ENCODE data around the gene CTF1.
A peak's percentile ranks its signal among the peaks of the same experiment; 100 is the strongest.

CTF1 gene

GRCh38 chr16:30910427-30911029, 14.1 kb downstream of the CTF1 start:
- no peak for DNase-seq (ENCODE audit: low spot score)

DNA sequence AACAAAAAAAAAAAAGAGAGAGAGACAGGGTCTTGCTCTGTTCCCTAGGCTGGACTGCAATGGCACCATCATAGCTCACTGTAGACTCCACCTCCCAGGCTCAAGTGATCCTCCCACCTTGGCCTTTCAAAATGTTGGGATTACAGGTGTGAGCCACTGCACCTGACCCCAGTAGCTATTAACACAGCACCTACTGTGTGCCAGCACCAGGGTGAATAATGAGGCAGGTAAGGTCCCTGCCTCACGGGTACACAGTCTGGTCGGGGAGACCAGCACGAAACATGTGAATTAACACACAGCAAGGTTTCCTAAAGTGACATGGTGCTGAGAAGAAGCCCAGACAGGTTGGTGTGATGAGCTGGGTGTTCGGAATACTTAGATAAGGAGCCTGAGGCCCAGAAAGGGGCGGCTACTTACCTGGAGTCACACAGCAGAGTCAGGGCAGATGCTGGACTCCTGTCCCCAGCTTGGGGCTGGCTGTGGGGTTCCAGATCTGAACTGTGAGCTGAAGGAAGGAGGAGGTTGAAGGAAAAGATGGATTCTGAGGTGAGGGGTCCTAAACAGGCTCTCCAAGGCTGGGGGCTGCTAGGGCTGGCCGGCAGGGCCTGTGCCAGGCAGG, 16.5 kb downstream of the CTF1 start:
- no peak for DNase-seq (ENCODE audit: low spot score)

GRCh38 chr16:30914830-30915229, 18.4 kb downstream of the CTF1 start:
- no peak for DNase-seq (ENCODE audit: low spot score)

DNA sequence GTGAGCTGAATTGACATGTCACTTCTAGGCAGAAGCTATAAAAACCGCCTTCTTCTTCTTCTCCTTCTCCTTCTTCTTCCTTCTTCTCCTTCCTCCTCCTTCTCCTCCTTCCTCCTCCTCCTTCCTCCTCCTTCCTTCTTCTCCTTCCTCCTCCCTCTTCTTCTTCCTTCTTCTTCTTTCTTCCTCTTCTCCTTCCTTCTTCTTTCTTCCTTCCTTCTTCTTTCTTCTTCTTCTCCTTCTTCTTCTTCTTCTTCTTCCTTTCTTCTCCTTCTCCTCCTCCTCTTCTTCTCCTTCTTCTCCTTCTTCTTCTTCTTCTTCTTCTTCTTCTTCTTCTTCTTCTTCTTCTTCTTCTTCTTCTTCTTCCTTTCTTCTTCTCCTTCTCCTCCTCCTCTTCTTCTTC, 22.2 kb downstream of the CTF1 start:
- DNase-seq (ENCODE audit: low spot score) = no peak

GRCh38 chr16:30920891-30921290, 24.5 kb downstream of the CTF1 start:
- no peak for DNase-seq (ENCODE audit: low spot score)

GRCh38 chr16:30921459-30921747, 25.0 kb downstream of the CTF1 start:
- DNase-seq (ENCODE audit: low spot score) = no peak

GRCh38 chr16:30921748-30922419, 25.5 kb downstream of the CTF1 start:
- peak; percentile 84 for DNase-seq (ENCODE audit: low spot score)

- peak; percentile 100 for DNase-seq (ENCODE audit: low spot score)
These were observed 26.1 kb downstream of the CTF1 start for GRCh38 chr16:30922420-30922959.

- peak; percentile 100 for DNase-seq (ENCODE audit: low spot score)
These were observed 26.6 kb downstream of the CTF1 start for GRCh38 chr16:30922960-30923535.

- no peak for DNase-seq (ENCODE audit: low spot score)
These were observed 27.2 kb downstream of the CTF1 start, which contains the start of gene FBXL19 for GRCh38 chr16:30923554-30924075. Gene FBXL19 (plus strand): TSS chr16:30923572. CDS start chr16:30925755, 2,183 bp downstream.

DNA sequence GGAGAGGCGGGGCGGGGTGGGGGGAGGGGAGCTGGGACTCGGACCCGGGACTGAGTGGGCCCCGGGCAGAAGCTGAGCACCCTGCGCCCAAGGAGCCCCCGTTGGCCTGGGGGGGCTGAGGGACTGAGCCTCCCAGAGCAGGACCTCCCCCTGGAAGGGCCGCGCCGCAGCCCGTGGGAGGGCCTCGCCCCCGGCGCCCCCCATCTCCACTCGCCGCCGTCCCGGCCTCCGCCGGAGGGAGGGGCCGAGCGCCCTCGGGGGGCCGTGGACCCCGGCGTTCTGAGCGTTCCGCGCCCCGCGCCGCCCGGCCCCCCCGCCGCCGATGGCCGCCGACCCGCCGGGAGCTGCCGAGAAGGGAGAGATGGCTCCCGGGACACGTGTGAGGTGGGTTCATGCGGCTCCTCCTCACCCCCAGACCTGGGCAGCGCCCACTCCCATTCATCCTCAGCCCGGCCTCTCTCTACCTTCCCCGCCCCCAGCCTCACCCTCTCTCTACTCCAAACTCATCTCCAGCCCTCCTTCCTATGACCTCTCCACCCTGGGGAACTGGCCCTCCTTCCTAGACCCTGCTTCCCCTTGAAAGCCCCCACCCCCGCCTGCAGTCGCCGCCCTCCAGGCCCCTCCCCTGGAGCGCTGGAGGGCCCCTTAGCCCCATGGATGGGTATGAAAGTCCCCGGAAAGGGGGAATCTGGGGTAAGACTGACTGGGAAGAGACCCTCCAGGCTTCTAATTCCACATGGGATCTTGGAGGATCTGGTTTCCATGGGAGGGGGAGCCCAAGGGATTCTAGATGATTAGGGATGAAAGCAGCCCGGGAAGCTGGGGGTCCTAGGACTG, 27.9 kb downstream of the CTF1 start:
- DNase-seq (ENCODE audit: low spot score) = no peak

GRCh38 chr16:30924913-30925631, 28.7 kb downstream of the CTF1 start:
- DNase-seq (ENCODE audit: low spot score) = no peak

GRCh38 chr16:30925632-30925987, 29.2 kb downstream of the CTF1 start:
- no peak for DNase-seq (ENCODE audit: low spot score)

DNA sequence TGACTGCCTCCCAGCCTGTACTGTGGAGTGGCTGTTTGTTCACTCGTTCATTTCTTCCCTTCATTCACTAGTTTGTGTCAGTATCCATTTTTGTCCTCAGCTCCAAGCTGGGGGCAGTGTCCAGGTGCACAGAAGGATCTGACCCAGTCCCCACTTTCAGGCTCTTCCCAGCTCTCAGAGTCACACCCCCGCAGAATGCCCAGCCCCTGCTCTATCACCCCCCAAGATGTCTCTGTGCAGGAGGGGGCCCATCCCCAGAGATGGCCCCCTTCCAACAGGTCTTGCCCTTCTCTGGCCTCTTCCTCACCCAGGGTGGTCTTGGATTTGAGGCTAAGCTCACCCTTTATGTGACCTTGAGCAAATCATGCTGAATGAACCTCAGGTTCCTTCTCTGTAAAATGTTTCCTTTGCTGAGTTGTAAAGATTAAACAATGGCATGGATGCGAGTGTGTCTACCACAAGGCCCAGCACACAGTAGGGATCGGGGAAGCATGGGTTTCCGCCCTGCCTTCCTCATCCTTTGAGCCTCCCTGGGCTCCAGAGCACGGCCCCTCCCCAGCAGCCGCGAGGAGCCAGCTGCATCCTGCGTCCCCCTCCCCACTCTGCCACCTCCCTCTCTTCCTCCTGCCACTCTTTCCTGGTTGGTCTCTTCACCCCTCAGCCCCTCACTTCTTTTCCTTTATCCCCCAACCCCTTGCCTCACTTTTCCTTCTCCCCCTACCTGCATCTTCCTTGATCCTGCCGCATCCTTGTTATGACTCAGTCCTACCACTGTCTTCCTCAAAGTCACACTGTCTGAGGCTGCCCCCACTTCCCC, 29.8 kb downstream of the CTF1 start:
- no peak for DNase-seq (ENCODE audit: low spot score)

GRCh38 chr16:30926937-30927788, 30.7 kb downstream of the CTF1 start:
- DNase-seq (ENCODE audit: low spot score) = no peak

DNA sequence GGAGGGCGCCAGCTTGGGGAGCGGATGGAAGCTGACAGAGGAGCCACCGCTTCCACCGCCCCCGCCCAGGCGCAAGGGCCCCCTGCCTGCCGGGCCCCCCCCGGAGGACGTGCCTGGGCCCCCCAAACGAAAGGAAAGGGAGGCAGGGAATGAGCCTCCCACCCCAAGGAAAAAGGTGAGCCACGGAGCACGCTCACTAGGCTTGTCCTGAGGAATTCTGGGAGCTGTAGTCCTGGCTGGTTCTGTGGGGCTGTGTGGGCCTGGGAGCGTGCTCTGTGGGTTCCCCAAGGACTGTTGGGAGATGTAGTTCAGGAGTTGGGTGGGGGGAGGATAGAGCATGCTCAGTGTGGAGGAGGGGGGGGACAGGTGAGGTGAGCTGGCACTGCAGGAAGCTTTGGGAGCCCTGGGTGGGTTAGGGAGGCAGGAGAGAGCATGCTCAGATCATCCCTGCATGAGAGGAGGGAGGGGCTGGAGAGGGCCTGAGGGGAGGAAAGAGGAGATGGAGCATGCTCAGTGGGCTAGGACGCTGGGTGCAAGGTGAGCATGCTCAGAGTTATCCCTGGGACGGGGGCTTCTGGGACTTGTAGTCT, 31.5 kb downstream of the CTF1 start:
- DNase-seq (ENCODE audit: low spot score) = peak; percentile 49

DNA sequence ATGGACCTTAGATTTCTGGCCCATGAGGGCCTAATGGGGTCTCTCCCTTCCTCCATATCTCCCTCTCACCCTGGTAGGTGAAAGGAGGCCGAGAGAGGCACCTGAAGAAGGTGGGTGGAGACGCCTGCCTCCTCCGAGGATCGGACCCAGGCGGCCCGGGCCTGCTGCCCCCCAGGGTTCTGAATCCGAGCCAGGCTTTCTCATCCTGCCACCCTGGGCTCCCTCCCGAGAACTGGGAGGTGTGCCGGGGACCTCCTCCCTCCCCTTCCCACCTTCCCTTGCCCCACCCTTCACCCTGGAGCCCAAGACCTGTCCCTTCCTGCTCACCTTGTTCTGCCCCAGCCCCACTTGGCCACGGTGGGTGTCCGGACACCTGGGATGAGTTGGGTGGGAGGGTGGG, 32.0 kb downstream of the CTF1 start:
- DNase-seq (ENCODE audit: low spot score) = no peak

GRCh38 chr16:30929167-30929566, 32.8 kb downstream of the CTF1 start:
- no peak for DNase-seq (ENCODE audit: low spot score)

DNA sequence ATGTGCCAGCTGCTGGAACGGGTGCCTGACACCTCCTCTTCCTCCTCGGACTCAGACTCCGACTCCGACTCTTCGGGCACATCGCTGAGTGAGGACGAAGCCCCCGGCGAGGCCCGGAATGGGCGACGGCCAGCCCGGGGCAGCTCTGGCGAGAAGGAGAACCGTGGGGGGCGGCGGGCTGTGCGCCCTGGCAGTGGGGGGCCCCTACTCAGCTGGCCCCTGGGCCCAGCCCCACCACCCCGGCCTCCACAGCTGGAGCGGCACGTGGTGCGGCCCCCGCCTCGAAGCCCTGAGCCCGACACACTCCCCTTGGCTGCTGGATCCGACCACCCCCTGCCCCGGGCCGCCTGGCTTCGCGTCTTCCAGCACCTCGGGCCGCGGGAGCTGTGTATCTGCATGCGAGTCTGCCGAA, 33.8 kb downstream of the CTF1 start:
- no peak for DNase-seq (ENCODE audit: low spot score)
